Endothelial cell of umbilical vein (primary cell): ENCODE results near the gene KCTD10. TPM values are rescaled to one million over a fixed set of nuclear protein-coding genes. Genes with fewer than 3 reads are reported as not detected.

Source experiments
- BruUV-seq: library from RNA; stranded (reverse); fragments of 400-500 nt; replicated peaks from 2 replicates; lab custom pipeline; 2021; lab: Mats Ljungman, UMichigan
- CTCF ChIA-PET: fragments of 300-600, 350-600 bp; sonication (Branson Sonifier 250); formaldehyde crosslinking; loops from one replicate; lab custom pipeline; 2021; ENCODE audit warnings: antibody characterized with exemption, inconsistent platforms; lab: Charles Lee
- POLR2A ChIA-PET: fragments of 300-600, 350-600 bp; sonication (Branson Sonifier 250); formaldehyde crosslinking; loops from one replicate; lab custom pipeline; 2021; ENCODE audit warnings: antibody characterized with exemption, inconsistent platforms; lab: Charles Lee
- DNase-seq: peaks from one replicate; pipeline ENCODE4 v3.0.0-alpha.2; 2011; ENCODE audit warnings: low read depth, low spot score
- FAIRE-seq: peaks from 2 replicates; lab custom pipeline; 2011; peaks lifted over from hg19 to GRCh38; lab: Jason Lieb, UNC
- H2AFZ ChIP-seq: 2 replicates; pipeline ENCODE4 v1.6.0; 2012; ENCODE audit warnings: low read depth, low read length, control low read depth, inconsistent platforms
- H3K27ac ChIP-seq: 2 replicates; pipeline ENCODE4 v1.5.1; 2011; ENCODE audit warnings: low read depth, mild to moderate bottlenecking, control low read depth, low read length, moderate library complexity; ENCODE audit not compliant: insufficient read depth
- H3K27me3 ChIP-seq, 2 experiments: 2 replicates each; pipeline versions ENCODE4 v1.6.0 to v1.6.1; 2011; ENCODE audit warnings: low read length in 2 of 2, mixed read lengths in 1 of 2; ENCODE audit not compliant: control insufficient read depth in 2 of 2, insufficient read depth in 2 of 2
- H3K36me3 ChIP-seq, 2 experiments: 2 replicates in 1 of 2; 3 replicates in 1 of 2; pipeline ENCODE4 v1.5.1; 2011; ENCODE audit warnings: low read length in 2 of 2, mild to moderate bottlenecking in 1 of 2, moderate library complexity in 1 of 2; ENCODE audit not compliant: control insufficient read depth in 2 of 2, insufficient read depth in 2 of 2; ENCODE audit errors: extremely low read depth in 1 of 2
- H3K4me1 ChIP-seq: 3 replicates; pipeline ENCODE4 v1.5.1; 2011; ENCODE audit warnings: mild to moderate bottlenecking, low read length; ENCODE audit not compliant: control insufficient read depth, insufficient read depth; ENCODE audit errors: extremely low read depth
- H3K4me2 ChIP-seq: 2 replicates; pipeline ENCODE4 v1.6.1; 2011; ENCODE audit warnings: low read length, control low read depth, mixed read lengths; ENCODE audit not compliant: insufficient read depth
- H3K4me3 ChIP-seq, 3 experiments: fragments of 200-600 bp in 1 of 3; sonication (generic), shearing (Covaris generic) in 1 of 3; replicated peaks in 1 of 3; 2 replicates each; pipeline ENCODE4 v1.5.1; 2011 to 2016; ENCODE audit warnings: control low read depth in 3 of 3, low read length in 3 of 3, mild to moderate bottlenecking in 2 of 3, inconsistent platforms in 1 of 3, low read depth in 1 of 3, moderate library complexity in 1 of 3; ENCODE audit not compliant: insufficient read depth in 1 of 3
- H3K79me2 ChIP-seq: 2 replicates; pipeline ENCODE4 v1.6.0; 2012; ENCODE audit warnings: low read length, inconsistent platforms; ENCODE audit not compliant: control insufficient read depth, insufficient read depth
- H3K9ac ChIP-seq: replicated peaks from 2 replicates; pipeline ENCODE3; 2011; ENCODE audit warnings: low read length, control low read depth; ENCODE audit not compliant: insufficient read depth; ENCODE audit errors: extremely low read depth
- H3K9me1 ChIP-seq: replicated peaks from 3 replicates; pipeline ENCODE4 v1.6.0; 2011; ENCODE audit warnings: mild to moderate bottlenecking, low read length; ENCODE audit not compliant: control insufficient read depth, insufficient read depth; ENCODE audit errors: extremely low read depth
- H3K9me3 ChIP-seq: replicated peaks from 2 replicates; pipeline ENCODE4 v1.5.1; 2012; ENCODE audit warnings: low read length, inconsistent platforms; ENCODE audit not compliant: control insufficient read depth, insufficient read depth
- H4K20me1 ChIP-seq: replicated peaks from 2 replicates; pipeline ENCODE3; 2011; ENCODE audit warnings: mild to moderate bottlenecking, low read length; ENCODE audit not compliant: control insufficient read depth, insufficient read depth; ENCODE audit errors: extremely low read depth
- EZH2 ChIP-seq: IDR thresholded peaks from 2 replicates; pipeline ENCODE4 v1.6.1; 2012; ENCODE audit warnings: borderline replicate concordance, low read depth, mild to moderate bottlenecking, moderate library complexity, low read length, inconsistent platforms; ENCODE audit not compliant: severe bottlenecking
- FOS ChIP-seq: IDR thresholded peaks from 2 replicates; pipeline ENCODE4 v1.6.1; 2011; ENCODE audit warnings: mild to moderate bottlenecking, low read length, moderate library complexity, borderline replicate concordance; ENCODE audit not compliant: insufficient read depth
- GATA2 ChIP-seq: IDR thresholded peaks from 2 replicates; pipeline ENCODE4 v1.7.0; 2011; ENCODE audit warnings: low read depth, mild to moderate bottlenecking, moderate library complexity, mixed read lengths, low read length; ENCODE audit not compliant: insufficient read length, insufficient read depth
- JUN ChIP-seq: IDR thresholded peaks from 2 replicates; pipeline ENCODE4 v1.6.1; 2011; ENCODE audit warnings: borderline replicate concordance, low read depth; ENCODE audit not compliant: insufficient read length, insufficient read depth
- MYC ChIP-seq: IDR thresholded peaks from one replicate; pipeline ENCODE4 v1.6.1; 2011; ENCODE audit warnings: mild to moderate bottlenecking, low read depth, low read length
- POLR2A ChIP-seq: IDR thresholded peaks from 2 replicates; pipeline ENCODE4 v1.6.1; 2012; ENCODE audit warnings: low read depth, mild to moderate bottlenecking, control low read depth, low read length
- POLR2AphosphoS5 ChIP-seq: IDR thresholded peaks from 2 replicates; pipeline ENCODE4 v1.6.1; 2012; ENCODE audit warnings: low read depth, mild to moderate bottlenecking, control low read depth, low read length, moderate library complexity; ENCODE audit not compliant: insufficient read depth
- dilution Hi-C: fragments of 300-500 bp; cut with MboI; formaldehyde crosslinking; loops from one replicate; pipeline ENCODE4 v1.15.0; 2019; ENCODE audit warnings: low sequenced_read_pairs; ENCODE audit not compliant: extremely low pct_ligation_motif_present
- intact Hi-C: fragments of 100-400 bp; cut with micrococcal nuclease; formaldehyde crosslinking; loops from one replicate; pipeline ENCODE4 v1.10.0; 2022
- polyA plus RNA-seq, 4 experiments: library from polyadenylated mRNA; depleted of rRNA in 3 of 4; stranded (reverse) in 3 of 4; unstranded in 1 of 4; fragments of >200 nt; gene quantifications; 2 replicates each; pipeline versions ENCODE4 v1.2.1 to v1.2.3, GENCODE V29; 2011 to 2012; ENCODE audit warnings: missing spikeins in 1 of 4
- total RNA-seq: library from RNA; stranded (reverse); gene quantifications from 2 replicates; pipeline ENCODE4 v1.2.3, GENCODE V29; 2021
- TF ChIP-seq, protein P1 (sequence below), 2 donors: IDR thresholded peaks; 1 replicate in 1 of 2; 2 replicates in 1 of 2; pipeline ENCODE4 v1.5.1; 2011; ENCODE audit warnings: low read length in 2 of 2, mild to moderate bottlenecking in 2 of 2, moderate library complexity in 2 of 2, control low read depth in 1 of 2, inconsistent platforms in 1 of 2, low read depth in 1 of 2; ENCODE audit not compliant: insufficient read depth in 1 of 2; ENCODE audit errors: extremely low read depth in 1 of 2
- TF ChIP-seq, protein P2 (sequence below): IDR thresholded peaks from 2 replicates; pipeline ENCODE4 v1.6.1; 2011; ENCODE audit not compliant: insufficient read depth, insufficient read length

KCTD10 gene
- total and polyA plus RNA-seq, 2 donors (not counting 3 experiments of a cell fraction or from before 2014, with no cell fraction given) = 101 to 112 TPM

DNA sequence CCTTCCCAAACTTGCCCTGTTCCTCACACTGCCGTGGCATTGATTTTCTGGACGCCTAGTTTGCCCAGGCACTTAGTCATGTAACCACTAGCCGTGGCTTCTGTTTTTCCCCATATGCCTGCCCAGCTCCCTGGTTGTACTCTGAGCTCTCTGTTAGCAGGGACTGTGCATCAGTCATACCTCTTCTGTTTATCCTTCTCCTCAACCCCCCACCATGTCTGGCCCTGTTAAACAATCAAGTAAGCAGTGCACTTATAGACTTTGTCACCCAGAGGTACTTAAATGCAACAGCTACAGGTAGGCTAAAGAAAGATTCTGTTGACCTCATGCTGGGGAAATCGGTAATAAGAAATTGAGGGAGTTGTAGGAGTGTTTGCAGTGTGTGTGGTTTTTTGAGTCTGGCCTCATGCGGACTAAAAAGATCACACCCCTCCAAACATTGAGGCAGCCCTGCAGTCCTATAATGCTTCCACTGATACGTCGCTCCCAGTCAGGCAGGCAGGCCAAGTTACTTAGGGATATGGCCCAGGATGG lies 17.3 kb upstream of the KCTD10 start:
- TF ChIP-seq POLR2A = no peak
- TF ChIP-seq MYC = no peak
- TF ChIP-seq GATA2 = no peak
- TF ChIP-seq, protein P1, sequence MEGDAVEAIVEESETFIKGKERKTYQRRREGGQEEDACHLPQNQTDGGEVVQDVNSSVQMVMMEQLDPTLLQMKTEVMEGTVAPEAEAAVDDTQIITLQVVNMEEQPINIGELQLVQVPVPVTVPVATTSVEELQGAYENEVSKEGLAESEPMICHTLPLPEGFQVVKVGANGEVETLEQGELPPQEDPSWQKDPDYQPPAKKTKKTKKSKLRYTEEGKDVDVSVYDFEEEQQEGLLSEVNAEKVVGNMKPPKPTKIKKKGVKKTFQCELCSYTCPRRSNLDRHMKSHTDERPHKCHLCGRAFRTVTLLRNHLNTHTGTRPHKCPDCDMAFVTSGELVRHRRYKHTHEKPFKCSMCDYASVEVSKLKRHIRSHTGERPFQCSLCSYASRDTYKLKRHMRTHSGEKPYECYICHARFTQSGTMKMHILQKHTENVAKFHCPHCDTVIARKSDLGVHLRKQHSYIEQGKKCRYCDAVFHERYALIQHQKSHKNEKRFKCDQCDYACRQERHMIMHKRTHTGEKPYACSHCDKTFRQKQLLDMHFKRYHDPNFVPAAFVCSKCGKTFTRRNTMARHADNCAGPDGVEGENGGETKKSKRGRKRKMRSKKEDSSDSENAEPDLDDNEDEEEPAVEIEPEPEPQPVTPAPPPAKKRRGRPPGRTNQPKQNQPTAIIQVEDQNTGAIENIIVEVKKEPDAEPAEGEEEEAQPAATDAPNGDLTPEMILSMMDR (IDR thresholded peaks at IDR 0.05; ENCODE audit: extremely low read depth in 1 of 2, insufficient read depth in 1 of 2, low read depth in 1 of 2, low read length in 2 of 2) = no peak
- TF ChIP-seq EZH2 = no peak
- no peak for TF ChIP-seq JUN
- TF ChIP-seq POLR2AphosphoS5 = no peak
- TF ChIP-seq, protein P2, sequence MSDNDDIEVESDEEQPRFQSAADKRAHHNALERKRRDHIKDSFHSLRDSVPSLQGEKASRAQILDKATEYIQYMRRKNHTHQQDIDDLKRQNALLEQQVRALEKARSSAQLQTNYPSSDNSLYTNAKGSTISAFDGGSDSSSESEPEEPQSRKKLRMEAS = no peak
- TF ChIP-seq FOS = no peak
- no peaks in the 10 kb centered on the region for H3K9me3 ChIP-seq
- intact Hi-C loops (no loop called here), dilution Hi-C loops (no loop called here)
- H3K9me1 ChIP-seq = no peaks in the 10 kb centered on the region
- H3K4me2 ChIP-seq = no peak overlapping the region
- POLR2A ChIA-PET = no interaction called here
- no peaks in the 10 kb centered on the region for H3K79me2 ChIP-seq
- no peak overlapping the region for H3K9ac ChIP-seq
- FAIRE-seq (no peak), DNase-seq (no peak)
- no peak overlapping the region for H3K4me3 ChIP-seq
- no peaks in the 10 kb centered on the region for H3K4me1 ChIP-seq
- no peaks in the 10 kb centered on the region for H4K20me1 ChIP-seq
- no peaks in the 10 kb centered on the region for H3K27me3 ChIP-seq
- no TSS peak for BruUV-seq
- H3K36me3 ChIP-seq = peaks cover 11 to 14% of the 10 kb centered on the region in 2 experiments
- H3K27ac ChIP-seq = no peak overlapping the region
- CTCF ChIA-PET = interaction anchor here (2.1 to 4.9 kb wide), 4 partner anchors 9 to 67 kb away, joined by 5 to 22 read pairs (median 10); no protein-coding TSS in a partner anchor
- H2AFZ ChIP-seq = no peak overlapping the region
